ENCODE data around the gene CPSF6.
"Not testable (repeated sequence)": the region's sequence is repeated elsewhere in the genome, so short reads cannot be mapped to it uniquely, and the experiment has no call there.

The CPSF6 gene

GRCh38 chr12:69239352-69239921 lies at the start of gene CPSF6:
Gene CPSF6 (plus strand): TSS chr12:69239569. CDS start chr12:69239647, 78 bp downstream.
- ChIA-PET POLR2A (interaction anchor here (1.0 kb wide), 1 partner anchor 9 kb away, joined by 3 read pairs; no protein-coding TSS in a partner anchor), CTCF (no interaction called here)
- peak; percentile 88 for DNase-seq (ENCODE audit: extremely low spot score)
- TF ChIP-seq FOXM1 (IDR thresholded peaks at IDR 0.05; ENCODE audit: borderline replicate concordance) (no peak), PKNOX1 (IDR thresholded peaks at IDR 0.05) (no peak), ELF4 (IDR thresholded peaks at IDR 0.05) (no peak), ZNF384 (IDR thresholded peaks at IDR 0.05) (no peak), FOXA1 (IDR thresholded peaks at IDR 0.05) (no peak), SUZ12 (IDR thresholded peaks at IDR 0.05) (no peak), SP1 (IDR thresholded peaks at IDR 0.05) (no peak), NFRKB (IDR thresholded peaks at IDR 0.05) (no peak), TARDBP (IDR thresholded peaks at IDR 0.05) (no peak), BHLHE40 (IDR thresholded peaks at IDR 0.05; ENCODE audit: borderline replicate concordance) (no peak), CTBP1 (IDR thresholded peaks at IDR 0.05; ENCODE audit: borderline replicate concordance) (no peak), FOXK2 (IDR thresholded peaks at IDR 0.05) (no peak), HDGF (IDR thresholded peaks at IDR 0.05; ENCODE audit: borderline replicate concordance) (no peak), ARNT (IDR thresholded peaks at IDR 0.05) (no peak), L3MBTL2 (conservative IDR thresholded peaks at IDR 0.05) (no peak), LEF1 (IDR thresholded peaks at IDR 0.05; ENCODE audit: borderline replicate concordance) (no peak)

- ChIA-PET POLR2A (no interaction called here), CTCF (no interaction called here)
- TF ChIP-seq CTBP1 (IDR thresholded peaks at IDR 0.05; ENCODE audit: borderline replicate concordance) = no peak
- no peak for TF ChIP-seq NFRKB (IDR thresholded peaks at IDR 0.05)
- no peak for TF ChIP-seq BHLHE40 (IDR thresholded peaks at IDR 0.05; ENCODE audit: borderline replicate concordance)
- no peak for TF ChIP-seq ZNF384 (IDR thresholded peaks at IDR 0.05)
- no peak for DNase-seq (ENCODE audit: extremely low spot score)
Measured at GRCh38 chr12:69196302-69197288, 42.8 kb upstream of the CPSF6 start.

- CTCF ChIA-PET = interaction anchor here (0.6 kb wide), 1 partner anchor 52 kb away, joined by 3 read pairs; no protein-coding TSS in a partner anchor
- DNase-seq (ENCODE audit: extremely low spot score); POLR2A ChIA-PET: not testable (repeated sequence)
Measured at GRCh38 chr12:69199976-69200375, 39.4 kb upstream of the CPSF6 start.

GRCh38 chr12:69204191-69204590 lies 35.2 kb upstream of the CPSF6 start:
- ChIA-PET CTCF (no interaction called here), POLR2A (no interaction called here)
- TF ChIP-seq FOXM1 (IDR thresholded peaks at IDR 0.05; ENCODE audit: borderline replicate concordance) (no peak), PKNOX1 (IDR thresholded peaks at IDR 0.05) (no peak), CTBP1 (IDR thresholded peaks at IDR 0.05; ENCODE audit: borderline replicate concordance) (no peak), NFRKB (IDR thresholded peaks at IDR 0.05) (no peak), ZNF384 (IDR thresholded peaks at IDR 0.05) (no peak), LEF1 (IDR thresholded peaks at IDR 0.05; ENCODE audit: borderline replicate concordance) (no peak), HDGF (IDR thresholded peaks at IDR 0.05; ENCODE audit: borderline replicate concordance) (no peak)
- DNase-seq (ENCODE audit: extremely low spot score) = no peak

GRCh38 chr12:69210661-69211060 lies 28.7 kb upstream of the CPSF6 start:
- no peak for TF ChIP-seq ARNT (IDR thresholded peaks at IDR 0.05)
- TF ChIP-seq FOXA1 (IDR thresholded peaks at IDR 0.05) = no peak
- TF ChIP-seq ZNF384 (IDR thresholded peaks at IDR 0.05) = no peak
- TF ChIP-seq BHLHE40 (IDR thresholded peaks at IDR 0.05; ENCODE audit: borderline replicate concordance) = no peak
- no peak for TF ChIP-seq NFRKB (IDR thresholded peaks at IDR 0.05)
- no peak for TF ChIP-seq ELF4 (IDR thresholded peaks at IDR 0.05)
- no peak for TF ChIP-seq PKNOX1 (IDR thresholded peaks at IDR 0.05)
- no peak for TF ChIP-seq HDGF (IDR thresholded peaks at IDR 0.05; ENCODE audit: borderline replicate concordance)
- no peak for TF ChIP-seq FOXM1 (IDR thresholded peaks at IDR 0.05; ENCODE audit: borderline replicate concordance)
- POLR2A ChIA-PET = no interaction called here
- CTCF ChIA-PET = no interaction called here
- no peak for DNase-seq (ENCODE audit: extremely low spot score)

- POLR2A ChIA-PET = no interaction called here
- CTCF ChIA-PET = no interaction called here
- DNase-seq (ENCODE audit: extremely low spot score) = no peak
- TF ChIP-seq ARNT (IDR thresholded peaks at IDR 0.05) = no peak
- no peak for TF ChIP-seq HDGF (IDR thresholded peaks at IDR 0.05; ENCODE audit: borderline replicate concordance)
- no peak for TF ChIP-seq LEF1 (IDR thresholded peaks at IDR 0.05; ENCODE audit: borderline replicate concordance)
- TF ChIP-seq CTBP1 (IDR thresholded peaks at IDR 0.05; ENCODE audit: borderline replicate concordance) = no peak
- TF ChIP-seq BHLHE40 (IDR thresholded peaks at IDR 0.05; ENCODE audit: borderline replicate concordance) = no peak
- TF ChIP-seq PKNOX1 (IDR thresholded peaks at IDR 0.05) = no peak
- TF ChIP-seq FOXK2 (IDR thresholded peaks at IDR 0.05) = no peak
- no peak for TF ChIP-seq NFRKB (IDR thresholded peaks at IDR 0.05)
- no peak for TF ChIP-seq FOXA1 (IDR thresholded peaks at IDR 0.05)
- TF ChIP-seq ELF4 (IDR thresholded peaks at IDR 0.05) = no peak
- no peak for TF ChIP-seq TARDBP (IDR thresholded peaks at IDR 0.05)
Measured at GRCh38 chr12:69211160-69211559, 28.2 kb upstream of the CPSF6 start.
